ENCODE data around the gene MBD3L3. TPM values are rescaled to one million over a fixed set of nuclear protein-coding genes. Genes with fewer than 3 reads are reported as not detected.

Gene MBD3L3
- total RNA-seq, 4 donors from 2014 or later: not detected

- Histone ChIP-seq H3K9me3 (no peaks in the 10 kb centered on the region), H3K4me3 (peak overlapping the region; percentile 58 to 89), H3K4me1 (no peaks in the 10 kb centered on the region), H3K27ac (peak overlapping the region; percentile 94 to 100), H3K27me3 (no peaks in the 10 kb centered on the region), H3K36me3 (no peaks in the 10 kb centered on the region)
- intact Hi-C loops (cut with DNase I; ENCODE audit: low total_unique reads): no loop called here
- peak; percentile 91 to 95 for DNase-seq
- peak in 1 of 2 donors; percentile 60 for TF ChIP-seq POLR2A (IDR thresholded peaks at IDR 0.05)
- peak in 1 of 4 experiments; percentile 15 for TF ChIP-seq CTCF (IDR thresholded peaks at IDR 0.05)
These were observed 40.5 kb upstream of the MBD3L3 start for GRCh38 chr19:7098701-7099596.

GRCh38 chr19:7098096-7098495, 39.6 kb upstream of the MBD3L3 start:
- TF ChIP-seq CTCF (IDR thresholded peaks at IDR 0.05) (no peak), POLR2A (IDR thresholded peaks at IDR 0.05) (no peak)
- Histone ChIP-seq H3K4me3 (no peak overlapping the region), H3K4me1 (no peaks in the 10 kb centered on the region), H3K36me3 (no peaks in the 10 kb centered on the region), H3K27ac (peak overlapping the region in 1 of 2 donors; percentile 100), H3K27me3 (no peaks in the 10 kb centered on the region), H3K9me3 (no peaks in the 10 kb centered on the region)
- DNase-seq: no peak
- intact Hi-C loops (cut with DNase I; ENCODE audit: low total_unique reads): no loop called here

- H3K9me3 ChIP-seq: peaks cover 0 to 51% of the 10 kb centered on the region in 2 donors
- no peak overlapping the region for H3K27ac ChIP-seq
- H3K4me1 ChIP-seq: no peaks in the 10 kb centered on the region
- H3K27me3 ChIP-seq: no peaks in the 10 kb centered on the region
- no peak for DNase-seq
- TF ChIP-seq POLR2A (IDR thresholded peaks at IDR 0.05) (no peak), CTCF (IDR thresholded peaks at IDR 0.05) (no peak)
- H3K4me3 ChIP-seq: no peak overlapping the region
- H3K36me3 ChIP-seq: no peaks in the 10 kb centered on the region
- intact Hi-C loops (cut with DNase I; ENCODE audit: low total_unique reads): no loop called here
These were observed 30.5 kb upstream of the MBD3L3 start for GRCh38 chr19:7088999-7089398.

GRCh38 chr19:7083076-7083956, 24.8 kb upstream of the MBD3L3 start:
- Histone ChIP-seq H3K9me3 (peaks cover 0 to 96% of the 10 kb centered on the region in 2 donors), H3K27ac (no peak overlapping the region), H3K4me3 (no peak overlapping the region), H3K4me1 (no peaks in the 10 kb centered on the region), H3K36me3 (no peaks in the 10 kb centered on the region), H3K27me3 (no peaks in the 10 kb centered on the region)
- TF ChIP-seq POLR2A (IDR thresholded peaks at IDR 0.05) (no peak), CTCF (IDR thresholded peaks at IDR 0.05) (no peak)
- no peak for DNase-seq
- intact Hi-C loops (cut with DNase I; ENCODE audit: low total_unique reads): no loop called here
